ENCODE data around the gene NEUROD2.

DNA sequence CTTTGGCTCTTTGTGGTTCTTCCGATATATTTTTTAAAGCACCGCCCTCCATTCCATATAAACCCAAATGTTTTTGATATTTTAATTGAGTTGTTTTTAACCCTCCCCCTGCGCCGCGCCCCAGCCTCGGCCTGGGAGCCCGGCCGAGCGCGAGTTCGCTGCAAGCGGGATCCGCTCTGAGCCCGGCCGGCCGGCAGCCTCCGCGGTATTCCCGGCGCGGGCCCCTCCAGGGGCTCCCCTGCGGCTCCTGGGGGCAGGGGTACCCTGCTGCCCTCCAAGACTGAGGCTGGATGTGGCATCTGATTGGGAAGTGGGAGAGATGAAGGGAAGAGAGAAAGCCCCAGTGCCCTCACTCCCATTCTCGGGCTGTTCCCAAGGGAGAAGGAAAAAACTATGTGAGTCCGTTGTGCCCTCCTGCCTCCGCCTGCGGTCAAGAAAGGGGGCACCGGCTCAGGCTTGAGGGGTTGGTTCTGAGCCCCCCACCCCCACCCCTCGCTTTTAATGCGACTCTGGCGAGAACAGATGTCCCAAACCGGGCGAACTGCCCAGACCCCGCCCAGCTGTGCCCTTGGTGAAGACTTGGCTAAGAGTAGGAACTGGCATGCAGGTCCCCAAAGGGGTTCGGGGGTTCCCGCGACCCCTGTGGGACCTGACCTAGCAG is 8.6 kb downstream of the NEUROD2 start:
- TF ChIP-seq GABPA (IDR thresholded peaks at IDR 0.05; ENCODE audit: low read depth) (no peak), TAF1 (IDR thresholded peaks at IDR 0.05; ENCODE audit: borderline replicate concordance, low read depth, low read length) (no peak), POLR2A (IDR thresholded peaks at IDR 0.05; ENCODE audit: low read depth, low read length) (no peak), EZH2 (IDR thresholded peaks at IDR 0.05; ENCODE audit: borderline replicate concordance, control insufficient read depth, low read depth, low read length) (no peak), ZBED1 (IDR thresholded peaks at IDR 0.05; ENCODE audit: borderline replicate concordance) (no peak), JUNB (IDR thresholded peaks at IDR 0.05) (no peak), NRF1 (conservative IDR thresholded peaks at IDR 0.05; ENCODE audit: low read depth, low read length) (no peak), SIN3A (IDR thresholded peaks at IDR 0.05; ENCODE audit: low read depth, low read length) (no peak), ZNF274 (IDR thresholded peaks at IDR 0.05; ENCODE audit: insufficient read depth, insufficient read length) (no peak), SMAD1 (IDR thresholded peaks at IDR 0.05; ENCODE audit: low read depth, partially characterized antibody) (no peak), HCFC1 (IDR thresholded peaks at IDR 0.05; ENCODE audit: low read length) (no peak), CBX5 (IDR thresholded peaks at IDR 0.05; ENCODE audit: low read depth) (no peak)
- TF ChIP-seq, protein P1, sequence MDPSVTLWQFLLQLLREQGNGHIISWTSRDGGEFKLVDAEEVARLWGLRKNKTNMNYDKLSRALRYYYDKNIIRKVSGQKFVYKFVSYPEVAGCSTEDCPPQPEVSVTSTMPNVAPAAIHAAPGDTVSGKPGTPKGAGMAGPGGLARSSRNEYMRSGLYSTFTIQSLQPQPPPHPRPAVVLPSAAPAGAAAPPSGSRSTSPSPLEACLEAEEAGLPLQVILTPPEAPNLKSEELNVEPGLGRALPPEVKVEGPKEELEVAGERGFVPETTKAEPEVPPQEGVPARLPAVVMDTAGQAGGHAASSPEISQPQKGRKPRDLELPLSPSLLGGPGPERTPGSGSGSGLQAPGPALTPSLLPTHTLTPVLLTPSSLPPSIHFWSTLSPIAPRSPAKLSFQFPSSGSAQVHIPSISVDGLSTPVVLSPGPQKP (IDR thresholded peaks at IDR 0.05; ENCODE audit: low read depth, low read length), result no peak
- TF ChIP-seq, protein P2, sequence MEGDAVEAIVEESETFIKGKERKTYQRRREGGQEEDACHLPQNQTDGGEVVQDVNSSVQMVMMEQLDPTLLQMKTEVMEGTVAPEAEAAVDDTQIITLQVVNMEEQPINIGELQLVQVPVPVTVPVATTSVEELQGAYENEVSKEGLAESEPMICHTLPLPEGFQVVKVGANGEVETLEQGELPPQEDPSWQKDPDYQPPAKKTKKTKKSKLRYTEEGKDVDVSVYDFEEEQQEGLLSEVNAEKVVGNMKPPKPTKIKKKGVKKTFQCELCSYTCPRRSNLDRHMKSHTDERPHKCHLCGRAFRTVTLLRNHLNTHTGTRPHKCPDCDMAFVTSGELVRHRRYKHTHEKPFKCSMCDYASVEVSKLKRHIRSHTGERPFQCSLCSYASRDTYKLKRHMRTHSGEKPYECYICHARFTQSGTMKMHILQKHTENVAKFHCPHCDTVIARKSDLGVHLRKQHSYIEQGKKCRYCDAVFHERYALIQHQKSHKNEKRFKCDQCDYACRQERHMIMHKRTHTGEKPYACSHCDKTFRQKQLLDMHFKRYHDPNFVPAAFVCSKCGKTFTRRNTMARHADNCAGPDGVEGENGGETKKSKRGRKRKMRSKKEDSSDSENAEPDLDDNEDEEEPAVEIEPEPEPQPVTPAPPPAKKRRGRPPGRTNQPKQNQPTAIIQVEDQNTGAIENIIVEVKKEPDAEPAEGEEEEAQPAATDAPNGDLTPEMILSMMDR (IDR thresholded peaks at IDR 0.05 in 2 of 3, conservative IDR thresholded peaks at IDR 0.05 in 1 of 3; ENCODE audit: control insufficient read depth in 2 of 3, extremely low read depth in 1 of 3, insufficient read depth in 1 of 3, low read depth in 3 of 3, low read length in 3 of 3), result no peak

Measured in GM12878 (cell line).